HL-60 (cell line): ENCODE measurements around the gene HSPBAP1.

Experiments
- CTCF ChIP-seq: IDR thresholded peaks from one replicate; pipeline ENCODE4 v1.5.1; 2011; ENCODE audit warnings: low read length, control low read depth, inconsistent platforms; ENCODE audit not compliant: insufficient read depth
- GABPA ChIP-seq: IDR thresholded peaks from 2 replicates; pipeline ENCODE4 v1.6.1; 2012; ENCODE audit warnings: low read depth
- POLR2AphosphoS5 ChIP-seq: IDR thresholded peaks from 2 replicates; pipeline ENCODE4 v1.6.1; 2012; ENCODE audit warnings: low read depth
- REST ChIP-seq: IDR thresholded peaks from 2 replicates; pipeline ENCODE4 v1.6.1; 2012; ENCODE audit warnings: low read depth; ENCODE audit not compliant: insufficient replicate concordance

- no peak for TF ChIP-seq CTCF
- peak; percentile 49 for TF ChIP-seq POLR2AphosphoS5
- TF ChIP-seq GABPA: no peak
- TF ChIP-seq REST: no peak
These were observed 34.6 kb downstream of the HSPBAP1 start for GRCh38 chr3:122758877-122759560.
